B cell (primary cell): ENCODE measurements around the gene LIPC. TPM values are rescaled to one million over a fixed set of nuclear protein-coding genes. Genes with fewer than 3 reads are reported as not detected.

ENCODE experiments used
- ATAC-seq: fragments of 200-7000 bp; cut with Tn5 transposase; one replicate; pipeline ENCODE4 v1.10.0; 2021; ENCODE audit warnings: low read depth, mild to moderate bottlenecking, moderate number of reproducible peaks, moderate library complexity
- CTCF ChIA-PET: fragments of 350-600 bp; sonication (Branson Sonifier 250); formaldehyde crosslinking; loops from one replicate; lab custom pipeline; 2021; ENCODE audit warnings: antibody characterized with exemption, inconsistent platforms; lab: Charles Lee
- POLR2A ChIA-PET: fragments of 350-600 bp; sonication (Branson Sonifier 250); formaldehyde crosslinking; loops from one replicate; lab custom pipeline; 2021; ENCODE audit warnings: antibody characterized with exemption; lab: Charles Lee
- DNase-seq: peaks from one replicate; pipeline ENCODE4 v3.0.0; 2013
- H2AFZ ChIP-seq: 2 replicates; pipeline ENCODE4 v1.6.1; 2012; ENCODE audit warnings: mild to moderate bottlenecking, low read depth, low read length; ENCODE audit not compliant: insufficient read depth, poor library complexity, severe bottlenecking
- H3K27ac ChIP-seq, 2 donors: 1 replicate in 1 of 2; 2 replicates in 1 of 2; pipeline ENCODE4 v1.5.1; 2012 to 2013; ENCODE audit warnings: low read length in 2 of 2, mild to moderate bottlenecking in 2 of 2, moderate library complexity in 1 of 2
- H3K27me3 ChIP-seq, 4 experiments: fragments of 200-600 bp in 1 of 4; sonication (generic) in 1 of 4; replicated peaks in 1 of 4; 1 replicate in 2 of 4; 2 replicates in 2 of 4; pipeline versions ENCODE4 v1.6.1 to v1.7.0; 2013 to 2016; ENCODE audit warnings: low read length in 3 of 4, mild to moderate bottlenecking in 2 of 4, mixed read lengths in 1 of 4, moderate library complexity in 1 of 4; ENCODE audit not compliant: insufficient read depth in 4 of 4, control insufficient read depth in 3 of 4; ENCODE audit errors: control extremely low read depth in 1 of 4
- H3K36me3 ChIP-seq, 2 experiments: replicated peaks in 1 of 2; 1 replicate in 1 of 2; 2 replicates in 1 of 2; pipeline versions ENCODE4 v1.6.1 to v1.7.1; 2013; ENCODE audit warnings: low read length in 1 of 2; ENCODE audit not compliant: insufficient read depth in 2 of 2, control insufficient read depth in 1 of 2; ENCODE audit errors: control extremely low read depth in 1 of 2, extremely low read depth in 1 of 2
- H3K4me1 ChIP-seq, 2 donors: fragments of 200-600 bp in 1 of 2; sonication (generic) in 1 of 2; 1 replicate in 1 of 2; 2 replicates in 1 of 2; pipeline versions ENCODE4 v1.5.1 to v1.6.1; 2013 to 2017; ENCODE audit warnings: low read length in 2 of 2; ENCODE audit not compliant: control insufficient read depth in 2 of 2, insufficient read depth in 2 of 2
- H3K4me2 ChIP-seq: replicated peaks from 2 replicates; pipeline ENCODE3; 2012; ENCODE audit warnings: mild to moderate bottlenecking, low read depth, low read length; ENCODE audit not compliant: poor library complexity, severe bottlenecking
- H3K4me3 ChIP-seq, 5 experiments: fragments of 200-600 bp in 1 of 5; sonication (generic) in 1 of 5; 1 replicate in 3 of 5; 2 replicates in 2 of 5; pipeline versions ENCODE4 v1.5.1 to v1.7.0; 2011 to 2016; ENCODE audit warnings: low read length in 4 of 5, mild to moderate bottlenecking in 4 of 5, low read depth in 2 of 5, control low read depth in 1 of 5, moderate library complexity in 1 of 5; ENCODE audit not compliant: insufficient read depth in 1 of 5; ENCODE audit errors: control extremely low read depth in 1 of 5, extremely low read depth in 1 of 5
- H3K79me2 ChIP-seq: fragments of 200-600 bp; sonication (generic); one replicate; pipeline ENCODE4 v1.6.0; 2016; ENCODE audit warnings: low read length; ENCODE audit not compliant: control insufficient read depth, insufficient read depth
- H3K9ac ChIP-seq: fragments of 200-600 bp; sonication (generic); 2 replicates; pipeline ENCODE4 v1.6.1; 2017; ENCODE audit warnings: mild to moderate bottlenecking, low read length, moderate library complexity
- H3K9me3 ChIP-seq, 3 donors: one replicate each; pipeline versions ENCODE4 v1.6.1 to v1.7.1; 2013; ENCODE audit warnings: low read length in 2 of 3; ENCODE audit not compliant: control insufficient read depth in 2 of 3, insufficient read depth in 1 of 3; ENCODE audit errors: control extremely low read depth in 1 of 3
- H4K20me1 ChIP-seq: 2 replicates; pipeline ENCODE4 v1.6.0; 2012; ENCODE audit warnings: mild to moderate bottlenecking, low read length; ENCODE audit not compliant: insufficient read depth, control insufficient read depth, poor library complexity, severe bottlenecking
- H3K27ac Mint-ChIP-seq: one replicate; pipeline ENCODE4 v1.8.0; 2021; ENCODE audit warnings: mixed read lengths
- H3K27me3 Mint-ChIP-seq: one replicate; pipeline ENCODE4 v1.8.0; 2021; ENCODE audit warnings: mixed read lengths
- H3K4me1 Mint-ChIP-seq: one replicate; pipeline ENCODE4 v1.8.0; 2021; ENCODE audit warnings: mixed read lengths
- H3K4me3 Mint-ChIP-seq: one replicate; pipeline ENCODE4 v1.8.0; 2021; ENCODE audit warnings: mixed read lengths
- H3K9me3 Mint-ChIP-seq: one replicate; pipeline ENCODE4 v1.8.0; 2022; ENCODE audit warnings: mixed read lengths; ENCODE audit not compliant: insufficient read depth
- EZH2 ChIP-seq: IDR thresholded peaks from 2 replicates; pipeline ENCODE4 v1.6.1; 2012; ENCODE audit warnings: borderline replicate concordance, low read depth, mild to moderate bottlenecking, moderate library complexity, low read length; ENCODE audit not compliant: insufficient read depth, poor library complexity, severe bottlenecking
- WGBS: methylation state at CpG from one replicate; pipeline ENCODE4 v1.1.5; 2013; ENCODE audit warnings: missing lambda C conversion rate; ENCODE audit not compliant: insufficient coverage; 5-methylcytosine and 5-hydroxymethylcytosine counted together
- intact Hi-C: fragments of 100-400 bp; cut with micrococcal nuclease; formaldehyde crosslinking; loops from one replicate; pipeline ENCODE4 v1.10.0; 2022
- polyA plus RNA-seq: library from polyadenylated mRNA; depleted of rRNA; stranded (reverse); fragments of >200 nt; gene quantifications from 2 replicates; pipeline ENCODE4 v1.2.3, GENCODE V29; 2012
- total RNA-seq, 2 donors: library from RNA; stranded (reverse); fragments of 120-200 nt in 1 of 2; gene quantifications; 1 replicate in 1 of 2; 2 replicates in 1 of 2; pipeline versions ENCODE4 v1.2.3 to v1.2.4, GENCODE V29; 2013 to 2022
- TF ChIP-seq, protein P1 (sequence below): fragments of 200-600 bp; IDR thresholded peaks from one replicate; pipeline ENCODE4 v1.8.0; 2022; ENCODE audit warnings: antibody characterized with exemption, mild to moderate bottlenecking

LIPC gene
- total and polyA plus RNA-seq, 2 donors (not counting 1 experiment from before 2014, with no cell fraction given): not detected

DNA sequence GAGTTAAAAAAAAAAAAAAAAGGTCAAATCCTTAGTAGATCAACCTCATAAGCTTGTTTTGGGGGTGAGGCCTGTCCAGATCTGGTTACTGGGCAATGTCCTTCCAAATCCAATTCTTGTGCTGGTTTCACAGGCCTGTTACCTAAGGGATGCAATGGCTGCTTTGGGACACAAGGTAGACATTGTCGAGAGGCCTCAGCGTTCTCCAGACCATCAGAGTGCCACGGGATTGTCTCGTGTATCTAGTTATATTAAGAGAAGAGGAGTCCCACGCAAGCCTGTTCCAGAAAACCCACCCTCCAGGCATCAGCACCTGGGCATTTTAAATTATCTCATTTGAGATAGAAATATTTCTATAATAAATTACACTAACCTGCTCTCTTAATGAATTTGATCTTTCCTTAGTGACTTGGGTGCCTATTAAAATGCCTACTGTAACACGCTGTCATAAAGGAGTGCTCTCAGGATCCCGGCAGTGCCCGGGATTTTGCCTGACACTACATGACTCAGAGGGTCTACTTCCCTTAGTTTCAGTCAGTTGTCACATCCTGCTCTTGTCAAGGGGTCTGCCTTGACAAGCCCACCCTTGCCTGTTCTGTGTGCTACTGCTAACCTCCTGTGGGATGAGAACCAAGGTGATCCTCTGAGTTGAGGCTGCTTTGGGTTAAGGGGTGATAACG is 116.0 kb downstream of the LIPC start:
- POLR2A ChIA-PET: no interaction called here
- CTCF ChIA-PET: interaction anchor here (0.8 kb wide), 1 partner anchor 33 kb away, joined by 4 read pairs; no protein-coding TSS in a partner anchor
- H3K27ac ChIP-seq: no peak overlapping the region

More for the DNA sequence above, 116.0 kb downstream of the LIPC start:
- H3K27me3 Mint-ChIP-seq: peaks cover 15% of the 10 kb centered on the region
- peaks cover 6% of the 10 kb centered on the region for H3K4me1 Mint-ChIP-seq
- Histone ChIP-seq H2AFZ (no peak overlapping the region), H3K9me3 (no peaks in the 10 kb centered on the region), H3K79me2 (no peaks in the 10 kb centered on the region), H3K4me3 (no peak overlapping the region), H3K4me1 (peaks cover 0 to 4% of the 10 kb centered on the region in 2 donors), H3K27me3 (peaks cover 0 to 6% (median 3%) of the 10 kb centered on the region in 4 experiments), H3K9ac (no peak overlapping the region), H3K36me3 (no peaks in the 10 kb centered on the region), H3K4me2 (no peak overlapping the region), H4K20me1 (no peaks in the 10 kb centered on the region)
- no peaks in the 10 kb centered on the region for H3K9me3 Mint-ChIP-seq
- no peak overlapping the region for H3K4me3 Mint-ChIP-seq
- WGBS: 97% methylated on average over 3 of the region's 9 CpGs
- intact Hi-C loops: no loop called here
- H3K27ac Mint-ChIP-seq: no peak overlapping the region
- DNase-seq (no peak), ATAC-seq (no peak)
- no peak for TF ChIP-seq EZH2
- TF ChIP-seq, protein P1, sequence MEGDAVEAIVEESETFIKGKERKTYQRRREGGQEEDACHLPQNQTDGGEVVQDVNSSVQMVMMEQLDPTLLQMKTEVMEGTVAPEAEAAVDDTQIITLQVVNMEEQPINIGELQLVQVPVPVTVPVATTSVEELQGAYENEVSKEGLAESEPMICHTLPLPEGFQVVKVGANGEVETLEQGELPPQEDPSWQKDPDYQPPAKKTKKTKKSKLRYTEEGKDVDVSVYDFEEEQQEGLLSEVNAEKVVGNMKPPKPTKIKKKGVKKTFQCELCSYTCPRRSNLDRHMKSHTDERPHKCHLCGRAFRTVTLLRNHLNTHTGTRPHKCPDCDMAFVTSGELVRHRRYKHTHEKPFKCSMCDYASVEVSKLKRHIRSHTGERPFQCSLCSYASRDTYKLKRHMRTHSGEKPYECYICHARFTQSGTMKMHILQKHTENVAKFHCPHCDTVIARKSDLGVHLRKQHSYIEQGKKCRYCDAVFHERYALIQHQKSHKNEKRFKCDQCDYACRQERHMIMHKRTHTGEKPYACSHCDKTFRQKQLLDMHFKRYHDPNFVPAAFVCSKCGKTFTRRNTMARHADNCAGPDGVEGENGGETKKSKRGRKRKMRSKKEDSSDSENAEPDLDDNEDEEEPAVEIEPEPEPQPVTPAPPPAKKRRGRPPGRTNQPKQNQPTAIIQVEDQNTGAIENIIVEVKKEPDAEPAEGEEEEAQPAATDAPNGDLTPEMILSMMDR: no peak
